Measurements from ENCODE around the gene USP10.
A peak's percentile ranks its signal among the peaks of the same experiment; 100 is the strongest.

Gene USP10

GRCh38 chr16:84778720-84779119 is 78.9 kb downstream of the USP10 start:
- no peak for DNase-seq

- no peak for DNase-seq
These were observed 80.3 kb downstream of the USP10 start for GRCh38 chr16:84780063-84780462.

GRCh38 chr16:84780544-84781376 is 81.0 kb downstream of the USP10 start:
- no peak for DNase-seq

GRCh38 chr16:84782846-84783245 is 83.0 kb downstream of the USP10 start:
- DNase-seq = no peak

GRCh38 chr16:84785843-84786581 is 86.2 kb downstream of the USP10 start:
- no peak for DNase-seq

GRCh38 chr16:84786605-84787262 is 86.9 kb downstream of the USP10 start:
- no peak for DNase-seq

- no peak for DNase-seq
These were observed 87.4 kb downstream of the USP10 start for GRCh38 chr16:84787263-84787622.

- DNase-seq = no peak
These were observed 89.2 kb downstream of the USP10 start for GRCh38 chr16:84788920-84789391.

- no peak for DNase-seq
These were observed 89.6 kb downstream of the USP10 start for GRCh38 chr16:84789431-84789830.

GRCh38 chr16:84790301-84790700 is 90.5 kb downstream of the USP10 start:
- DNase-seq = no peak

- DNase-seq = no peak
These were observed 91.3 kb downstream of the USP10 start for GRCh38 chr16:84791088-84791487.

GRCh38 chr16:84791501-84791900 is 91.7 kb downstream of the USP10 start:
- DNase-seq = no peak

- DNase-seq = no peak
These were observed 94.4 kb downstream of the USP10 start for GRCh38 chr16:84794186-84794585.

GRCh38 chr16:84794626-84795025 is 94.8 kb downstream of the USP10 start:
- no peak for DNase-seq

- no peak for DNase-seq
These were observed 95.7 kb downstream of the USP10 start for GRCh38 chr16:84795329-84796053.

- no peak for DNase-seq
These were observed 100.6 kb downstream of the USP10 start for GRCh38 chr16:84800158-84800978.

GRCh38 chr16:84803146-84803545 is 103.3 kb downstream of the USP10 start:
- no peak for DNase-seq

GRCh38 chr16:84804326-84804725 is 104.5 kb downstream of the USP10 start:
- DNase-seq = no peak

GRCh38 chr16:84806256-84806889 is 106.6 kb downstream of the USP10 start:
- DNase-seq = peak; percentile 76

GRCh38 chr16:84806890-84807258 is 107.1 kb downstream of the USP10 start:
- DNase-seq = no peak

GRCh38 chr16:84807776-84808175 is 108.0 kb downstream of the USP10 start:
- DNase-seq = no peak

- DNase-seq = no peak
These were observed 109.0 kb downstream of the USP10 start for GRCh38 chr16:84808826-84809225.
